ENCODE data around the gene LIG1.

- no peak for TF ChIP-seq EZH2 (IDR thresholded peaks at IDR 0.05; ENCODE audit: borderline replicate concordance, low read length)
- no peak for TF ChIP-seq CTCF (IDR thresholded peaks at IDR 0.05; ENCODE audit: low read length)
Measured at GRCh38 chr19:48094129-48094854, 75.9 kb downstream of the LIG1 start.

Data from OCI-LY1 (cell line).